ENCODE results near the gene TMC2. TPM values are rescaled to one million over a fixed set of nuclear protein-coding genes. Genes with fewer than 3 reads are reported as not detected.
"Not testable (repeated sequence)": the region's sequence is repeated elsewhere in the genome, so short reads cannot be mapped to it uniquely, and the experiment has no call there.

The TMC2 gene
- total RNA-seq, 2 donors from 2014 or later = 0.25 TPM; not detected in 1

DNA sequence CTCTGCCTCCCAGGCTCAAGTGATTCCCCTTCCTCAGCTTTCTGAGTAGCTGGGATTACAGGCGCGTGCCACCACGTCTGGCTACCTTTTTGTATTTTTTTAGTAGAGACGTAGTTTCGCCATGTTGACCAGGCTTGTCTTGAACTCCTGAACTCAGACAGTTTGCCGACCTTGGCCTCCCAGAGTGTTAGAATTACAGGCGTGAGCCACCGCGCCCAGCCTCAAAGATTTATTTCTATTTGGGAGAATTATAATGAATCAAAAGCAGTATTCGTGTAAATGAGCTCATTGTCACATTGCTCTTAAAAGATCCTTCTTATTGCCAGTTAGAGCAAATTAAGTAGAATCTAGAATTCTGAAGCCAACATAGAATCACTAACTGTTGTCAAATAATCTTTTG, 18.3 kb upstream of the TMC2 start:
- intact Hi-C loops (cut with DNase I) = no loop called here
- H3K27ac ChIP-seq = no peak overlapping the region
- H3K9ac ChIP-seq (ENCODE audit: low read depth in 2 of 2, low read length in 2 of 2) = no peak overlapping the region
- no peaks in the 10 kb centered on the region for H3K4me1 ChIP-seq
- H3K4me3 ChIP-seq = no peak overlapping the region
- TF ChIP-seq, protein P1, sequence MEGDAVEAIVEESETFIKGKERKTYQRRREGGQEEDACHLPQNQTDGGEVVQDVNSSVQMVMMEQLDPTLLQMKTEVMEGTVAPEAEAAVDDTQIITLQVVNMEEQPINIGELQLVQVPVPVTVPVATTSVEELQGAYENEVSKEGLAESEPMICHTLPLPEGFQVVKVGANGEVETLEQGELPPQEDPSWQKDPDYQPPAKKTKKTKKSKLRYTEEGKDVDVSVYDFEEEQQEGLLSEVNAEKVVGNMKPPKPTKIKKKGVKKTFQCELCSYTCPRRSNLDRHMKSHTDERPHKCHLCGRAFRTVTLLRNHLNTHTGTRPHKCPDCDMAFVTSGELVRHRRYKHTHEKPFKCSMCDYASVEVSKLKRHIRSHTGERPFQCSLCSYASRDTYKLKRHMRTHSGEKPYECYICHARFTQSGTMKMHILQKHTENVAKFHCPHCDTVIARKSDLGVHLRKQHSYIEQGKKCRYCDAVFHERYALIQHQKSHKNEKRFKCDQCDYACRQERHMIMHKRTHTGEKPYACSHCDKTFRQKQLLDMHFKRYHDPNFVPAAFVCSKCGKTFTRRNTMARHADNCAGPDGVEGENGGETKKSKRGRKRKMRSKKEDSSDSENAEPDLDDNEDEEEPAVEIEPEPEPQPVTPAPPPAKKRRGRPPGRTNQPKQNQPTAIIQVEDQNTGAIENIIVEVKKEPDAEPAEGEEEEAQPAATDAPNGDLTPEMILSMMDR (IDR thresholded peaks at IDR 0.05) = no peak
- no peaks in the 10 kb centered on the region for H3K9me3 ChIP-seq
- H3K27me3 ChIP-seq = no peaks in the 10 kb centered on the region
- no peak for DNase-seq
- H3K36me3 ChIP-seq = no peaks in the 10 kb centered on the region

DNA sequence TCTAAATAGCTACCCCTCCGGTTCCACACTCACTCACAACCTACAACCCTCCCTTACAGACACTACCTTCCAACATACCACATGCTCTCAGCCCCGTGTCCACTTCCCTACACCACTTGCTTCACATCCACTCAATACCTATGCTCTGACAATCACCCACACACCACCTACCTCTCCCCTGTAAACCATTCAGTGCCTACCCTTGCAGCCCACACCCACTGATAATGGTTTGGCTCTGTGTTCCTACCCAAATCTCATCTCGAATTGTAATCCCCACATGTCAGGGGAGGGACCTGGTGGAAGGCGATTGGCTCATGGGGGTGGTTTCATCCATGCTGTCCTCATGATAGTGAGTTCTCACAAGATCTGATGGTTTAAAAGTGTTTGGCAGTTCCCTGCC, 17.8 kb upstream of the TMC2 start:
- Histone ChIP-seq H3K4me1 (no peaks in the 10 kb centered on the region), H3K36me3 (no peaks in the 10 kb centered on the region), H3K4me3 (no peak overlapping the region), H3K9ac (ENCODE audit: low read depth in 2 of 2, low read length in 2 of 2) (no peak overlapping the region), H3K9me3 (no peaks in the 10 kb centered on the region), H3K27me3 (no peaks in the 10 kb centered on the region), H3K27ac (no peak overlapping the region)
- intact Hi-C loops (cut with DNase I) = no loop called here
- no peak for DNase-seq
- TF ChIP-seq, protein P1 (IDR thresholded peaks at IDR 0.05) = no peak

DNA sequence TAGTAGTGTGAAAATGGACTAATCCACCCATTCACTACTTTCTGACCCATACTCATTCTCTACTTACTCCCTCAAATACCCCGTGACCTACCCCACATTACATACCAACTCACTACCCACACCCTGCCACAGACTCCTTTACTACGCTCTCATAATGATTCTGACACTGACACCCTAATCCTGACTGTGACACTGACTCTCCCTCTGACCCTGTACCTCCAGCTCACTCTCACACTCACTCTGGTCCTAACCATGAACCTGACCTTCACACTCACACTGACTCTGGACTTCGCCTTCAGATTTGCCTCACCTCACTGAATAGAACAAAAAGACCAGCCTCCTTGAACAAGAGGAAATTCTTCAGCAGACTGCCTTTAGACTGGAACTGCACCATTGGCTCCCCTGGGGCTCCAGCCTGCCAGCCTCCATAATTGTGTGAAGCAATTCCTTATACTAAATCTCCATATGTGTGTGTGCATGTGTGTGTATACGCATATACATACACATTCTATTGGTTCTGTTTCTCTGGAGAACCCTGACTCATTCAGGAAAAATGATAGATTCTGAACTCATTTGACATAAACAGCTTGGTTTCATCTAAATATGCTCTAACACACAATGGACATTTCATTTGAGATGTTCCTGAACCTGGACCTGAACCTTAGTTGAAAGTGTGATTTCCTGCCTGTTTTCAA, 17.1 kb upstream of the TMC2 start:
- Histone ChIP-seq H3K4me3 (no peak overlapping the region), H3K9me3 (no peaks in the 10 kb centered on the region), H3K27ac (no peak overlapping the region), H3K36me3 (no peaks in the 10 kb centered on the region), H3K4me1 (no peaks in the 10 kb centered on the region), H3K9ac (ENCODE audit: low read depth in 2 of 2, low read length in 2 of 2) (no peak overlapping the region), H3K27me3 (no peaks in the 10 kb centered on the region)
- TF ChIP-seq, protein P1 (IDR thresholded peaks at IDR 0.05) = no peak
- DNase-seq = no peak
- intact Hi-C loops (cut with DNase I) = no loop called here

DNA sequence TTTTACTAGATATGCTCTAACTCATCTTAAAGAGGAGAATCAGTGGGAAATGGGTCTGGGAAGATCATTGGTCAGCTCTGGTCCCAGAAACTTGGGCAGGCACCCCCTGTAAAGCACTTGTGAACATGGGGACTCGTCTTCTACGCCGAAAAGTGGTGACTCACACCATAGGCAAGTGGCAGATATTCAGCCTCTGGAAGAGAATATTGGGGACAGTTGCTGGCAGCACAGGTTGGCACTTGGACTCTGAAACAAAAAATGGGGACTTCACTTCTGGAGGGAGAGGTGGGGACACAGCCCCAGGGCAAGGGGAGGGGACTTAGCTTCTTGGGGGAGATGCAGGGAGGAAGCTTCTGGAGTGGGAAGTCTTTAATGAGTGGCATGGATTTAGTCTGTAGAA, 15.8 kb upstream of the TMC2 start:
- intact Hi-C loops (cut with DNase I) = loop anchor here (10.0 kb wide), 1 partner anchor 324 kb away; the partner anchor contains the start of genes PCED1A and VPS16
- TF ChIP-seq, protein P1 (IDR thresholded peaks at IDR 0.05) = no peak

DNA sequence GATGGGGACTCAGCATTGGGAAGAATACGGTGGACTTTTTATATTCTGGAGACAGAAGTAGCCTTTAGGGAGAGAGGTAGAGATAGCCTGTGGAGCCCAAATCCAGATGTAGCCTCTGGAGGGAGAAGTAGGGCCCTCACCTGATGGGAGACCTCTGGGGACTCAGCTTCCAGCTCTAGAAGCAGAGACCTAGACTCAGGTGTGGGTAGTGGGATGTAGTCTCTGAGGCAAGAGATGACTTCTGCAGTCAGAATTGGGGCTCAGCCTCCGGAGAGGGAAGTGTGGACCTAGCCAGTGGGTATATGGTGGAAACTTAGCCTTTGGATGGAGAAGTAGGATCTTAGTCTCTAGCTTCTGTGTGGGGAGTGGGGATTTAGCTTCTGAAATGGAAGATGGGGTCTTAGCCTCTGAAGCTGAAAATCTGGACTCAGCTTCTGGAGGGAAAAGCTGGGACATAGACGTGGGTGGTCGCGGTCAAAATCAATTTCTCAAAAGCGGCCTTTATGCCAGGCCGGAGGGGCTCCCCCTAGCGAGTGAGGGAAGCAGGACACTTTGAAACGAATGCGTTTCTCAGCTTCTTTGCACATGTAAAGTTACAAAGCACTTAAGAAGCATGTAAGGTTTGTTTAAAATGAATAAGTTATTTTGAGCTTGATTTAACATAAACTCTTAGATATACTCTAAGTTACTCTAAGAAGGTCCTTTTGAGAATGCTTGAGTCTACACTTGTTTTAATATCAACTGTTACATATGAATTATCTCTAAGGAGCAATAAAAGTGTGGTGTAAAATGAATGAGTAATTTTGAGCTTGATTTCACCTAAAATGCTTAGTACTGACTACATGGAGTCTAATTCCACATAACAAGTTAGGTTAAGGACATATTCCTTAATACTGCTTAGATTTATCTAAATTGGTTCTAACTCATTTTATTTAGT, 14.7 kb upstream of the TMC2 start:
- Histone ChIP-seq H3K4me3 (no peak overlapping the region), H3K27me3 (no peaks in the 10 kb centered on the region), H3K36me3 (no peaks in the 10 kb centered on the region), H3K9me3 (no peaks in the 10 kb centered on the region), H3K4me1 (no peaks in the 10 kb centered on the region), H3K9ac (ENCODE audit: low read depth in 2 of 2, low read length in 2 of 2) (no peak overlapping the region), H3K27ac (no peak overlapping the region)
- TF ChIP-seq, protein P1 (IDR thresholded peaks at IDR 0.05) = peak; percentile 89
- peak; percentile 55 for DNase-seq
- intact Hi-C loops (cut with DNase I) = loop anchor here (10.0 kb wide), 1 partner anchor 323 kb away; the partner anchor contains the start of genes PCED1A and VPS16

More for the DNA sequence above, 15.8 kb upstream of the TMC2 start:
- Histone ChIP-seq H3K4me3 (no peak overlapping the region), H3K27ac (no peak overlapping the region), H3K9me3 (no peaks in the 10 kb centered on the region), H3K27me3 (no peaks in the 10 kb centered on the region), H3K36me3 (no peaks in the 10 kb centered on the region), H3K9ac (ENCODE audit: low read depth in 2 of 2, low read length in 2 of 2) (no peak overlapping the region), H3K4me1 (no peaks in the 10 kb centered on the region)
- no peak for DNase-seq

DNA sequence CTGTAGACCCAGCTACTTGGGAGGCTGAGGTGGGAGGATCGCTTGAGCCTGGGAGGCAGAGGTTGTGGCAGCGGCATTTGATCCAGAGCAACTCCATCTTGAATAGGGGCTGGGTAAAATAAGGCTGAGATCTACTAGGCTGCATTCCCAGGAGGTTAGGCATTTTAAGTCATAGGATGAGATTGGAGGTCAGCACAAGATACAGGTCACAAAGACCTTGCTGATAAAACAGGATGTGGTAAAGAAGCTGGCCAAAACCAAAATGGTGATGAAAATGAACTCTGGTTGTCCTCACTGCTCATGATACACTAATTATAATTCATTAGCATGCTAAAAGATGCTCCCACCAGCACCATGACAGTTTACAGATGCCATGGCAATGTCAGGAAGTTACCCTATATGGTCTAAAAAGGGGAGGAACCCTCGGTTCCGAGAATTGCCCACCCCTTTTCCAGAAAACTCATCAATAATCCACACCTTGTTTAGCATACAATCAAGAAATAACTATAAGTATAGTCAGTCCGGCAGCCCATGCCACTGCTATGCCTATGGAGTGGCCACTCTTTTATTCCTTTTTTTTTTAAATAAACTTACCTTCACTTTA, 13.4 kb upstream of the TMC2 start:
- H3K4me3 ChIP-seq; H3K4me1 ChIP-seq; H3K27ac ChIP-seq; DNase-seq; H3K9ac ChIP-seq (ENCODE audit: low read depth in 2 of 2, low read length in 2 of 2); H3K36me3 ChIP-seq; H3K27me3 ChIP-seq; H3K9me3 ChIP-seq: not testable (repeated sequence)
- intact Hi-C loops (cut with DNase I) = loop anchor here (10.0 kb wide), 1 partner anchor 322 kb away; the partner anchor contains the start of genes PCED1A and VPS16
